CD4-positive, alpha-beta T cell treated with Interleukin-2 at 100 ng/mL for 4 hours (primary cell): ENCODE results near the gene ADCY2.

Source experiments
- DNase-seq: peaks from one replicate; pipeline ENCODE4 v3.0.0-alpha.2; 2020; ENCODE audit warnings: low spot score

ADCY2 gene

GRCh38 chr5:7516253-7516652 is 120.3 kb downstream of the ADCY2 start:
- no peak for DNase-seq

- no peak for DNase-seq
These were observed 121.1 kb downstream of the ADCY2 start for GRCh38 chr5:7517006-7517405.

- DNase-seq = no peak
These were observed 123.1 kb downstream of the ADCY2 start for GRCh38 chr5:7518947-7519560.

GRCh38 chr5:7519564-7519963 is 123.6 kb downstream of the ADCY2 start:
- no peak for DNase-seq

- DNase-seq = no peak
These were observed 133.9 kb downstream of the ADCY2 start for GRCh38 chr5:7529880-7530279.

GRCh38 chr5:7533941-7534340 is 138.0 kb downstream of the ADCY2 start:
- no peak for DNase-seq

DNA sequence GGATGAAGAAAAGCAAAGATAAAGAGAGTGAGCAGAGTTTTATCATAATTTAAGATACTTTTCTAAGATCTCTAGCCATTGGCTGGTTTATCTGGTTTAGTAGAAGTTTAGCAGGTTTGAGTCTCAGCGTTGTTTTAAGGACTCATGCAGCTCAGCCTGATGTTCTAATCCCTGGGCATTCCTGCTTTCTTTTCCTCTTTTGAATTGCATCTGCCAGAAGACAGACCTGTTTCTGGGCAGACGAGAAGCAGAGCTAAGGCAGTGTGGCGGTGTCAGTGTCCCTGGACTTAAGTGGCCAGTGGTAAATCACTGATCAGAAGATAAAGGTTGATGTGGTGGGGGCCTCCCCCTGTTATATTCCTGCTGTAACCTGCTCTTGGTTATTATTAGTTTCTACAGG is 138.6 kb downstream of the ADCY2 start:
- DNase-seq = no peak

- DNase-seq = no peak
These were observed 141.6 kb downstream of the ADCY2 start for GRCh38 chr5:7537573-7537972.

DNA sequence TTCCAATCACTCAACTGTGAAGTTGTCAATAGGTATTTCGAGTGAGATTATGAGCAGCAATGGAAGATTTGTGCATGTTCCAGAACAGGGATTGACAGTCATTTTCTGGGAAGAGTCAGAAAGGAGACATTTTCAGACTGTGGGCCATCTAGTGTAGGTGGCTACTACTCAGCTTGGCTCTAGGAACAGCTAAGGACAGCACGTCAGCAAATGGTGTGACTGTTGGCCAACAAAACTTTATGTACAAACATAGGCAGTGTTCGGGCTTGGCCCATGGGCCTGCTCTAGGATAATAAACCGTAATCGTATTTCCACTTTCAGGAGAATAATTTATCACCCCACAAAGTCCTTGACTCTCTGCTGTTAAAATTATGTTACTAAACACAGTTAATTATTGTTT is 143.6 kb downstream of the ADCY2 start:
- no peak for DNase-seq

GRCh38 chr5:7540736-7541485 is 145.0 kb downstream of the ADCY2 start:
- no peak for DNase-seq

- no peak for DNase-seq
These were observed 146.0 kb downstream of the ADCY2 start for GRCh38 chr5:7541898-7542297.

DNA sequence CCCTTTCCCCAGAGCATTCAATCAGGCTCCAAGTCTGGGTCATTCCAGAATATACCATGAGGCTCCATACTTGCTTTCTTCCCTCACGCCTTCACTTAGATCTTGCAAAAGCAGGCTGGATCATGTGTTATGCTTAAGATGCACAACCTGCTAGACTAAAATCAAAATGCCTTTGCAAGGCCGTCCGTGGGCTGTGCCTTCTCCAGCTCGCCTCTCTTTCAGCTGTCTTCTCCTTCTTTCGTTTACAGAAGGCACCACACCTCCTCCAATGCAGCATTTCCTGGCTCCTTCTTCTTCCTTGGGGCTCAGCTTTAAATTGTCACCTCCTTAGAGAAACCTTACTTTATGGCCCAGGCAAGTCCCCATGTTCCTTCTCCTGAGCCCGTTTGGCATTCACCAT is 150.6 kb downstream of the ADCY2 start:
- no peak for DNase-seq

DNA sequence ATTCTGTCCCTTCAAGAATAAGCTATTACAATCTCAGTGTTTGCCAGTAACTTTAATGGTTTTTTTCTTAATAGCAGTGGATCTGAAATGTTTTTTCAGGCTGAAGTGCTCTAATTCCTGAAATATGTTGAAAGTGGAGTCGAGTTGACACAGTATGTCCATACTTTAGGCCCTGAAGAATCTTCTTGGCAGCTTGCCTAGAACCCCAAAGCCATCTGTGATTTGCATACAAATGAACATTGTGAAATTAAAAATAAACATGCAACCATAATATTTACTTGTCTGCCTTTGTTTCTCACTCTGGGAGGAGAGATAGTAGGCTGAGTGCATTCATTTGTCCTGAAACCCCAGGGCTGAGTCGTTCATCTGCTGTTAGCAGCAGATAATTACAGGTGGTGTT is 152.7 kb downstream of the ADCY2 start:
- no peak for DNase-seq

DNA sequence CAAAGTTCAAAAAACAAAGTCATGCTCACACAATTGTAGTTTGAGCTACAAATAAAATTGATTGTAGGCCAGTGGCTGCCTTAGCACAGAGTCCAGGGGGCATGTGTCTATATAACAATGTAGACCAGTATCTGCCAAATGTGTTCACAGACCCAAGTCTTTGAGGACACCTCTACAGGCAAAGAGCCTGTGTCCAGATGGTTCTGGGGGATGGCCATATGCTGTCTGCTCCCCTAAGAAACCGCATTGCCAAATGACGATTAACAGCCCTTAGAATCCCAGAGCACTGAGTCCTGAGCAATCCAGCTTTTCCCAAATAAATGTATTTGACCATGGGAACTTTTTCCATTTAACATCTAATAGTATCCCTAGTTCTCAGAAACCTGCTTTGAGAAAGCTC is 169.6 kb downstream of the ADCY2 start:
- DNase-seq = no peak

- no peak for DNase-seq
These were observed 180.2 kb downstream of the ADCY2 start for GRCh38 chr5:7576023-7576715.

- DNase-seq = no peak
These were observed 181.4 kb downstream of the ADCY2 start for GRCh38 chr5:7577381-7577780.

- no peak for DNase-seq
These were observed 182.1 kb downstream of the ADCY2 start for GRCh38 chr5:7578071-7578470.

GRCh38 chr5:7584749-7585148 is 188.8 kb downstream of the ADCY2 start:
- no peak for DNase-seq

DNA sequence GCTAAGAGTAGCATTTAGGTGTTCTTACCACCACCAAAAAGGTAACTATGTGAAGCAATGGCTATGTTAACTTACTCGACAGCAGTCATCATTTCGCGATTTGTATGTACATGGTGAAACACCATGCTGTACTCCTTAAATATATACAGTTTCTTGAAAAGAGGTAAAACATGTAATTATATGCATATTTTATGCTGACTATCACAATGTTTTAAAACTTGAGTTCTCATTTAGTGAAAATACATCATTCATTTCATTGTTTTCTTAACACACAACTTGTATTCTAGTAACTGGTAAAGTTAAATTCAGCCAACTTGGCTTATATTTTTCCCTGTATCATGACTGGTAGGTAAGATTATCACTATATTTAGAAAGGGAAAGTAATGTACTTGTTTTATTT is 189.9 kb downstream of the ADCY2 start:
- DNase-seq = no peak

DNA sequence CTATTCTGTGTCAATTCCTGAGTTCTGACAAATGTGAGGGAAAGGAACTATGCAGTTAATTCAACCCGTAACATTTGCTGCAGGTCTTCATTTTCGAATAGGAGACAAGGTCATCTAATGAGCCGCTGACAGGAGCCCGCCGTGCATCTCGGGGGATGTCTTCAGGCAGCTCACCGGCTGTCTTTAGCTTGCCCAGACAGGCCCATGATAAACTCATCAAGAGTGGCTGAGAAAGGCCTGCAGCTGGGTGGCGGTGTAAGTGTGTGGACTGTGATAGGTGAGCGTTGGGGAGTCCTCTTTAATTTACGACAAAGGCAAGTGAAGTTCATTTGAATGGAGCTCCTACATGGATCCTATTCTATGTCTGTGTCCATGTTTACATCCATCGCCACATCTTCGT is 190.5 kb downstream of the ADCY2 start:
- no peak for DNase-seq

DNA sequence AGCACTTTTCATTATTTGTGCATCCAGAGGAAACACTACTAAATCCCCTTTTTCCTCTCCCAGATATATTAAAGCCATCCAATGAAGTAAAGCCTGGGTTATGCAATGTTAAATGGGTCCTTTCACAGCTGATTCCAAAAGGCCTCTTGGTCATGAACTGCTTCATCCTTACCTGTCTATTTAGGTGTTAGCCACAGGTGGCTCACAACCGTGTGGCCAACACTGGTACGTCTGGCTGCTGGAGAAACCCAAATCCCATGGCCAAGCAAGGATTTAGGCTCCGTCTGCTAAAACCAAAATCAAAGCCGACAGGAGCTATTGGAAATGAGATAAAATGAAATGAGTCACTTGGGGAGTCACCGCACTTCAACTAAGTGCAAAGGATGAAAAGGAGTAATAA is 193.9 kb downstream of the ADCY2 start:
- DNase-seq = no peak

DNA sequence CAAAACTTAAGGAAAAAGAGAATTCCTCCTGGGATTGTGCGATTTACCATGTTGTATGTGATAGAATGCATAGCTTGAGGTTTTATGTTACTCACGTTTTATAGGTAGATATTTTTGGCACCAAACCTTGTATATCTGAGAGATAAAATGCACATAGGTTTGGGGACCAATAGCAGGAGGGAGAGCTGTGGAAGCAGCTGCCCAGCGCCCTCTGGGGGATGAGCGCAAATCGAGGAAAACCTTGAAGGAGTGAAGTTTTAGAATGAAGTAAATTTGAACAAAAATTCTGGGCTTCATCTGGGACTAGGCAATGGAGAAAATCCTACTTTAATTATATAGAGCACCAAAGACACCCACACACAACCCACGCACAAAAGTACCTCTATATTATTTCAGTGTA is 197.0 kb downstream of the ADCY2 start:
- no peak for DNase-seq

GRCh38 chr5:7597059-7597642 is 201.2 kb downstream of the ADCY2 start:
- no peak for DNase-seq
